GM19438 (cell line): Measurements from ENCODE around the gene SF3B3.

ENCODE experiments used
- ATAC-seq: cut with Tn5 transposase; IDR thresholded peaks from one replicate; pipeline ENCODE4 v1.9.1; 2021; ENCODE audit warnings: low read depth; ENCODE audit not compliant: unreplicated experiment

The SF3B3 gene

GRCh38 chr16:70561623-70562022 is 38.0 kb downstream of the SF3B3 start:
- ATAC-seq, result no peak

- ATAC-seq, result no peak
These were observed 40.0 kb downstream of the SF3B3 start for GRCh38 chr16:70563636-70564035.

DNA sequence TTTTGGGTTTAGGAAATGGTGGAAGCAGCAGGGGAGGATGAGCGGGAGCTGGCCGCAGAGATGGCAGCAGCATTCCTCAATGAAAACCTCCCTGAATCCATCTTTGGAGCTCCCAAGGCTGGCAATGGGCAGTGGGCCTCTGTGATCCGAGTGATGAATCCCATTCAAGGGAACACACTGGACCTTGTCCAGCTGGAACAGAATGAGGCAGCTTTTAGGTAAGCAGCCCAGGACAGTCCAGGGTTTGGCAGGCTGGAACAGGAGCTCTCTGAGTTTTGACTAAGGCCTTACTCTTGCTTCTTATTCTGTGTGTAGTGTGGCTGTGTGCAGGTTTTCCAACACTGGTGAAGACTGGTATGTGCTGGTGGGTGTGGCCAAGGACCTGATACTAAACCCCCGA is 41.4 kb downstream of the SF3B3 start:
- no peak for ATAC-seq

DNA sequence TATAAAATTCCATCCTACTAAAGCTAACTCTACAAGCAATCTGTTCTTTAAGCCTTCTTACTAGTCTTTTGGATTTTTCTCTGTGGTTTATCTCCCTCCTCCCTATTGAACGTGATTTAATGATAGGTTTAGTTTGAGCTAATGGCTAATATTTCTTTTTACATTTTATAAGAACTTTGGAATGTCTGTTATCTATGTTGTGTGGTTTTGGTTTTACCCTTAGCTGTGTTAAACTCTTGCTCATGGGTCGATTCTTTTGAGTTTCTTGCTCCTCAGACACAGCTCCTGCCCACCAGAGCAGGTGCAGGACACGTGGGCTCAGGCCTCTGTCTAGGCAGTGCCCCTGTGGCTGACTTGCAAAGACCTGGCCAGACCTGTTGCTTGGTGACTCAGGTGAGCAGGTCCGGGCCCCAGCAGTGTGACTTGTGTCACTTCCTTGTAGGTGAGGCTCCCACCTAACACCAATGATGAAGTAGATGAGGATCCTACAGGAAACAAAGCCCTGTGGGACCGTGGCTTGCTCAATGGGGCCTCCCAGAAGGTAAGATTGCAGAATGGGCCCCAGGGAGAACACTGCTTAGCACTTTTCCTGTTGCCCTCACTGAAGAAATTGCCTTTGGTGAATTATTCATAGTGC is 45.1 kb downstream of the SF3B3 start:
- no peak for ATAC-seq

GRCh38 chr16:70569752-70570151 is 46.1 kb downstream of the SF3B3 start:
- ATAC-seq, result no peak

DNA sequence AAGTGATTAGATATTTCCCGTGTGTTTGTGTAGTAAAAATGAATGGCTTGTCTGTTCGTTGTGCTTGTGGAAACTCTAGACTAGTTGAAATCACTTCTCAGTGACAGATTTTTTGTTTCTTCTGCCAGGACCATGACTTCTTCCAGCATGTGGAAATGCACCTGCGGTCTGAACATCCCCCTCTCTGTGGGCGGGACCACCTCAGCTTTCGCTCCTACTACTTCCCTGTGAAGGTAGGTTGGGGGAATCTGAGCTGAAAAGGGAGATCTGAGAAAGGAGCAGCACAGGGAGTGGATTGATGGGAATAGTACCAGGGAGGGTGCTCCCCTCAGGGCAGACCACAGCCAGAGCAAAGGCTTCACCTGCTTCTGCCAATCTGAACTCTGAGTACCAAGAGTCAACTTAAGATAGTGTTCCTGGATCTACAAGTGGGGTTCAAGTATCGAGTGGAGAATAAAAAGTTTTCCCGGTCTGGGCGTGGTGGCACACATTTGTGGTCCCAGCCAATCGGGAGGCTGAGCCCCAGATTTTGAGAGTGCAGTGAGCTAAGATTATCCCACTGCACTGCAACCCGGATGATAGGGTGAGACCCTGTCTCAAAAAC is 47.5 kb downstream of the SF3B3 start:
- no peak for ATAC-seq

DNA sequence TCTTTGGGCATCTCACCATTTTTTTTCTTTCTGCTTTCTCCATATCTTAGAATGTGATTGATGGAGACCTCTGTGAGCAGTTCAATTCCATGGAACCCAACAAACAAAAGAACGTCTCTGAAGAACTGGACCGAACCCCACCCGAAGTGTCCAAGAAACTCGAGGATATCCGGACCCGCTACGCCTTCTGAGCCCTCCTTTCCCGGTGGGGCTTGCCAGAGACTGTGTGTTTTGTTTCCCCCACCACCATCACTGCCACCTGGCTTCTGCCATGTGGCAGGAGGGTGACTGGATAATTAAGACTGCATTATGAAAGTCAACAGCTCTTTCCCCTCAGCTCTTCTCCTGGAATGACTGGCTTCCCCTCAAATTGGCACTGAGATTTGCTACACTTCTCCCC is 48.0 kb downstream of the SF3B3 start:
- ATAC-seq, result no peak

GRCh38 chr16:70572050-70572925 is 48.7 kb downstream of the SF3B3 start:
- no peak for ATAC-seq

DNA sequence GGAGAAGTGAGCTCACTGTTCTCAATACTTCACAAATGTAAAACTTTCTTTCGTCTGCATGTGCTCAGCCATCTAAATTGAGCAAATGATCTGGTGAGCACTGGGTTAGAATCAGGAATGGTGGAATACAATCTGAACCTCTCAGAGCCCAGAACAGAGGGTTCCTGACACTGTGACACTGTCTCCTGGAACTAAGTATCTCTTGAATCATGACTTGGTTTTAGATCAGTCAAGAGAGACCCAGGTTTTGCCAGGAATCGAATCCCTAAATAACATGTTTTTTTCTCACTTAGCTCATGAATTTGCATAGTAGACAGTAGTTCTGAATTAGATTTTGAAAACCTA is 49.3 kb downstream of the SF3B3 start:
- ATAC-seq, result no peak

GRCh38 chr16:70573451-70574121 is 50.0 kb downstream of the SF3B3 start:
- ATAC-seq, result no peak

DNA sequence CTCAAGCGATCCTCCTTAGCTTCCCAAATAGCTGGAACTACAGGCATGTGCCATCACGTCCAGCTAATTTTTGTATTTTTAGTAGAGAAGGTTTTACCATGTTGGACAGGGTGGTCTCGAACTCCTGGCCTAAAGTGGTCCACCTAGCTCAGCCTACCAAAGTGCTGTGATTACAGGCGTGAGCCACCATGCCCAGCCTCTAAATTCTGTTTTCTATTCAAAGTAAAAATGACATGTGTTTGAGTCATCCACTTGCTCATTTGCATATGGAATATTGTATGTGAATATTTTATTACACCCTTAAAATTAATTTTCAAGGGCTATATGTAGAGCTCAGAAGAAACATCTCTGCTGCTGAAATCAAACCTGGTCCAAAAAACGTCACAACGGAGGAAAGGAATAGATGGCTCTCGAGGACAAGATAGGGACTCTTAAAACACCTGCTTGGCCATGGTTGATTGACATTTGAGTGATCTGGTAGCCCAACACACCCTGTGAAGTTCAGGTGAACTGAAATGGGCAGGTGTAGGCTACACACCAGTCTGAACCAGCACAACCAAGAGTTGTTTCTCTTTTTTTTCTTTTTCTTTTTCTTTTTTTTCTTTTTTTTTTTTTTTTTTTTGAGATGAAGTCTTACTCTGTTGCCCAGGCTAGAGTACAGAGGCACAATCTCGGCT is 51.1 kb downstream of the SF3B3 start:
- ATAC-seq, result no peak

GRCh38 chr16:70575376-70575775 is 51.8 kb downstream of the SF3B3 start:
- ATAC-seq, result no peak

- ATAC-seq, result peak; percentile 93
These were observed 53.0 kb downstream of the SF3B3 start for GRCh38 chr16:70576431-70577255.

DNA sequence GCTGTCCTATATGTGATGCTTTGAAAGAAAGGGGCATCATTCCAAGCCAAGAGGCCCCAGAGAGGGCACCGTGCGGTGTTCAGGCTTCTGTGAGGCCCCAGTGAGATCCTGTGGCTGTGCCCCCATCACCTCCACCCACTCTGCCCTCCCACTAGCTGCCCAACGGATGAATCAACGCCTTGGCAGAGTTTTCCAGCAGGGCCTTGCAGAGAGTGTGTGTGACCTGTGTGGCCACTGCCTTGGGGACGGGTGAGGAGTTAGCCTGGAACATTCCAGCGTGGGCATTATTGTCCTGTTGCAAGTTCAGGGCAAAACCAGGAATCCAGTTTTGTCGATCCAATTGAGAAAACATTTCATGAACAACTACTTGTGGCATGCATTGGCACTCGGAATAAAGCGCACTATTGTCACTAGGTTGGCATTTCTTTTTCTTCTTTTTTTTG is 53.7 kb downstream of the SF3B3 start:
- ATAC-seq, result no peak

DNA sequence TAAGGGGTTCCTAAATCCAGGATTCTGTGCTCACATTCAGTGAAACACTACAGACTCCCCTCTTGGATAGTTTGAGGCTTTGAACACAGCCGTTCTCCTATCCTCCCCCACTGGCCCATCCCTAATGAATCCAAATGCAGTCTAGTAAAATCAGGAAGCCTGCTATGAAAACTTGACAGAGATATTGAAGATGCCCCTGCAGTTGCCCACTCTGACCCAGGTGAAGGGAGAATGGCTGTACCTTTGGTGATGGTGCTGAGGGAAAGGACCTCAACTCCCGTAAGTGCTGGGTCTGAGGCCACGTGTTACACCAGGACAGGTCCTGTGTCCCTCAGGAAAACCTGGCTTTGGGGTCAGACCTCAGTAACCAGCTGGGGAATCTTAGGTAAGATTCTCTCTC is 54.4 kb downstream of the SF3B3 start:
- ATAC-seq, result no peak

DNA sequence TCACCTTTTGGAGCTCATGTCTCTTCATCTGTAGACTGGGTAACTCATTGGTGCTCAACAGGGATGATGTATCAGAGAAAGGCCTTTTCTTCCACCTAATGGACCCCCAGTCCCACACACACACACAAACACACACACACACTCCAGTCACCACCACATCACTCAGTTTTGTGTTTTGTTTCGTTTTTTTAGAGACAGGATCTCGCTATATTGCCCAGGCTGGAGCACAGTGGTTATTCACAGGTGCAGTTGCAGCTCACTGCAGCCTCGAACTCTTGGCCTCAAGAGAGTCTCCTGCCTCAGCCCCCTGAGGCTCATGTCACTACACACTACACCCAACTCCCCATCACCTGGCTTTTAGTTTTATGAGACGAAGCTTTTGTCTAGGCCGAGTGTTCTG is 55.6 kb downstream of the SF3B3 start:
- ATAC-seq, result no peak

DNA sequence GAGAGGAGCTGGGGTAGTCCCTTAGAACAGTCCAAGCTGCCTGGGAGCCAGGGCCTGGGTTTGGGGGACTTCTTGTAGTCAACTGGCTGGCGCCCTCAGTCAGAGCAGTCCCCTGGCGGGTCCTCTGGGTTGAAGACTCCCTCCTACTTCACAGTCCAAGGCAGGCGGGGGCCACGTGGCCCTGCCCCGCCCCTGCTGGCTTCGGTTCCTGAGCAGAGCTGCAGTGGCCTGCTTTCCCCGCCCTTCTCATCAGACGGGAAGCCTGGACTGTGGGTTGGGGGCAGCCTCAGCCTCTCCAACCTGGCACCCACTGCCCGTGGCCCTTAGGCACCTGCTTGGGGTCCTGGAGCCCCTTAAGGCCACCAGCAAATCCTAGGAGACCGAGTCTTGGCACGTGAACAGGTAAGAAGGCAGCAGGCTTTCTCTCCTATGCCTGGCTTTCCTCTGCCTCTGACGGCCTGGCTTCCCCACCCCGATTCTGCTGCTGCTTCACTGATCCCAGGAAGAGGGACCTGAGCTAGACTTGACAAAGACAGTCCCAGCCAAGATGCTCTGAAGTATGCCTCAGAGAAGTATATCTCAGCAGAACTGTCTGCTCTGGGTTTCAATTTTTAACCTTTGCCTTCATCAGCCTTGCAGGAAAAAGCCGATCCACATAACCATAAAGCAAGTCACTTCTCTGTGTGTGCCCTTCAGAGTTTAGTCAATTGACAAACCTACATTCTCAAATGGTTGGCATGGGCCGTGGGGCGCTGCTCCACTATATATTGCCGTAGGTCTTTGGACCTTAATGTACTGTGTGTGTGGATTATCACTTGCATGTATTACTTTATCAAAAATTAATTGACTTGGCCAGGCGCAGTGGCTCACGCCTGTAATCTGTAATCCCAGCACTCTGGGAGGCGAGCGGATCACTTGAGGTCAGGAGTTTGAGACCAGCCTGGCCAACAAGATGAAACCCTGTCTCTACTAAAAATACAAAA is 56.3 kb downstream of the SF3B3 start:
- ATAC-seq, result no peak

DNA sequence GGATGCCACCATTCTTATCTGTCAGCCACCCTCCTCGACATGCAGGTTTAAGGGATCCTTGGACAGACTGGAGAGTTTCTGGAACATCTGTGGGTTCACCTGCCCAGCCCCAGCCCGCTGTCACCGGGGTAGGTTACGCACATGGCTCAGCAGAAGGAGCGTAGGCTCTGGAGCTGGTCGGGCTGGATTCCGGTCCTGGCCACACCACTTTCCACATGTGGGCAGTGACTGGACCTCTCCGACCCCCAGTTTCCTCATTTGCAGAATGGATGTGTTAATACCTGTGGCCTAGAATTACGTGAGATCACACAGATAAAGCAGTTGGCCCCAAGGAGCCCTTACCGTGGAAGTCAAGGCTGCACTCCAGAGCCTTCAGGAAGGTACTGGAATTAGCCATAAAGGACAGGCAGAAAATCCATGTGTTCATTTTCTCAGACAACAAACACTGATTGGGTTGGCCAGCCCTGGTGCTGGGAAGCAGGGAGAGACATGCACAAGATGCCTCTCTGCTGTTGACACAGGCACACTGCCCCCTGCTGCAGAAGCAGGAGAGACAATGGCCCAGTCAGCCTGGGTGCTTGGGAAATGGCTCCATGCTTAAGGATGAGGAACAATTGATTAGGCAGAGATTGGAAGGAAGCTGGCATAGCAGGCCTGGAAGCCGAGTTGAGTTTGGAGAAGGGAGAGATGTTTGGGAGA is 58.8 kb downstream of the SF3B3 start:
- ATAC-seq, result no peak
